ENCODE results near the gene GIMAP4. TPM values are rescaled to one million over a fixed set of nuclear protein-coding genes. Genes with fewer than 3 reads are reported as not detected.

Gene GIMAP4
- total RNA-seq, 5 donors from 2014 or later (not counting 1 experiment from before 2014, with no cell fraction given): 121 to 341 (median 306) TPM

DNA sequence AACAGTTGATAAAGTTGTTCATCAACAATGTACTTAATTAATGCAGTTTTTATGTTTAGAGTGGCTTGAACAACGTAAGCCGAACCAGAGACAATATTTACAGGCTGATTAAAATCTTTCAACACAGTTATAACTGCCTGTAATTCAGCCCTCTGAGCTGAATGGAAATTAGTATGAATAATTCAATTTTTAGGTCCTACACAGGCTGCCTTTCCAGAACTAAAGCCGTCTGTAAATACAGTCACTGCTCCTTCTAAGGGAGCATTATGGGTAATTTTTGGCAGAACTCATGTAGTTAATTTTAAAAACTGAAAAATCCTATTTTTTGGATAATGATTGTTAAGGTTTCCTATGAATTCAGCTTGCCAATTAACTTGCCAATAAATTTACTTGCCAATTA, 2.6 kb upstream of the GIMAP4 start:
- Histone ChIP-seq H3K4me3 (ENCODE audit: control insufficient read depth in 1 of 2, extremely low read depth in 1 of 2, low read length in 1 of 2) (no peak overlapping the region), H3K4me1 (ENCODE audit: control insufficient read depth in 1 of 2, extremely low read depth in 1 of 2, insufficient read depth in 2 of 2, low read length in 2 of 2) (peaks cover 28 to 45% of the 10 kb centered on the region in 2 experiments)
- CTCF ChIA-PET: interaction anchor here in 1 of 2 donors (0.6 to 1.5 kb wide), 2 partner anchors 39 to 182 kb away, joined by 3 to 4 read pairs; no protein-coding TSS in a partner anchor

GRCh38 chr7:150565239-150565638, 2.0 kb upstream of the GIMAP4 start:
- peaks cover 33 to 52% of the 10 kb centered on the region in 2 experiments for H3K4me1 ChIP-seq (ENCODE audit: control insufficient read depth in 1 of 2, extremely low read depth in 1 of 2, insufficient read depth in 2 of 2, low read length in 2 of 2)
- POLR2A ChIA-PET: interaction anchor here in 1 of 2 donors (0.6 to 1.0 kb wide), 3 partner anchors 22 to 151 kb away, joined by 3 to 4 read pairs (median 3); no protein-coding TSS in a partner anchor

More for the DNA sequence above, 2.6 kb upstream of the GIMAP4 start:
- peaks cover 45% of the 10 kb centered on the region for H3K36me3 Mint-ChIP-seq
- peaks cover 0 to 34% (median 22%) of the 10 kb centered on the region in 3 donors for H3K9me3 Mint-ChIP-seq
- Histone ChIP-seq H3K9me3 (peaks cover 4% of the 10 kb centered on the region), H3K36me3 (ENCODE audit: control insufficient read depth in 2 of 2, extremely low read depth in 1 of 2, insufficient read depth in 1 of 2, low read length in 1 of 2) (peaks cover 0 to 5% of the 10 kb centered on the region in 2 donors), H3K27me3 (replicated peaks in 1 of 2; ENCODE audit: control insufficient read depth in 2 of 2, extremely low read depth in 1 of 2, insufficient read depth in 2 of 2, low read length in 1 of 2) (no peaks in the 10 kb centered on the region), H3K27ac (ENCODE audit: low read length) (peak overlapping the region; percentile 68)
- POLR2A ChIA-PET: interaction anchor here in 1 of 2 donors (0.5 to 0.8 kb wide), 2 partner anchors 54 to 66 kb away, joined by 3 read pairs; no protein-coding TSS in a partner anchor
- WGBS (ENCODE audit: insufficient coverage): no CpG with 5 or more reads among the region's 3 CpGs
- ATAC-seq (replicated peaks in 1 of 4) (no peak), DNase-seq (no peak)
- H3K4me1 Mint-ChIP-seq: peaks cover 76 to 82% (median 78%) of the 10 kb centered on the region in 3 donors
- H3K27ac Mint-ChIP-seq: peak overlapping the region; percentile 97 to 100
- peak overlapping the region; percentile 59 to 87 (median 70) for H3K4me3 Mint-ChIP-seq
- H3K27me3 Mint-ChIP-seq: no peaks in the 10 kb centered on the region

DNA sequence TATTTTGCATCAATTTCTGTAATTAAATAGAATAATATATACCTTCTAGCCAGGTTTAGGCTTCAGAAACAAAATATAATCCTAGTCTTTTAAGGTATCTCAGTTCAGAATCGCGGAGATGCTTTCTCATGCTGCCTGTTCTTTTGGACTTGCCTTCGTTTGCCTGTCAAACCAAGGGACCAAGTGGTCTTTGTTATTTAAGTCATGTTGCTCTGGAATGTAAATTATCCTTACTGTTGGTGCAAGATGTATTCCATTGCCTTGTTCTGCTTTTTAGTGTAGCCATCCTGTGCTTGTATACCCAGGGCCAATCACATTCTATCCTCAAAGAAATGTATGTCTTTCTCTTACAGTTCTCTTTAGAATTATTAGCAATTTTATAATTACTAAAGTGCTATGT, 1.1 kb upstream of the GIMAP4 start:
- Histone ChIP-seq H3K4me3 (ENCODE audit: control insufficient read depth in 1 of 2, extremely low read depth in 1 of 2, low read length in 1 of 2) (no peak overlapping the region), H3K4me1 (ENCODE audit: control insufficient read depth in 1 of 2, extremely low read depth in 1 of 2, insufficient read depth in 2 of 2, low read length in 2 of 2) (peaks cover 36 to 53% of the 10 kb centered on the region in 2 experiments), H3K9me3 (peaks cover 2% of the 10 kb centered on the region), H3K36me3 (ENCODE audit: control insufficient read depth in 2 of 2, extremely low read depth in 1 of 2, insufficient read depth in 1 of 2, low read length in 1 of 2) (peaks cover 0 to 20% of the 10 kb centered on the region in 2 donors), H3K27ac (ENCODE audit: low read length) (peak overlapping the region; percentile 68), H3K27me3 (replicated peaks in 1 of 2; ENCODE audit: control insufficient read depth in 2 of 2, extremely low read depth in 1 of 2, insufficient read depth in 2 of 2, low read length in 1 of 2) (no peaks in the 10 kb centered on the region)
- Mint-ChIP-seq H3K27me3 (no peaks in the 10 kb centered on the region), H3K36me3 (peaks cover 49% of the 10 kb centered on the region), H3K4me3 (peak overlapping the region; percentile 87 to 99 (median 99)), H3K27ac (peak overlapping the region; percentile 100), H3K4me1 (peaks cover 79 to 84% (median 84%) of the 10 kb centered on the region in 3 donors), H3K9me3 (peaks cover 0 to 22% (median 21%) of the 10 kb centered on the region in 3 donors)
- DNase-seq: no peak
- 94% methylated on average over 3 of the region's 3 CpGs for WGBS (ENCODE audit: insufficient coverage)
- POLR2A ChIA-PET: interaction anchor here in 1 of 2 donors (1.1 kb wide), 1 partner anchor 52 kb away, joined by 3 read pairs; the partner anchor contains the start of gene GIMAP7
- no peak for ATAC-seq (replicated peaks in 1 of 4)
- CTCF ChIA-PET: interaction anchor here in 1 of 2 donors (0.6 kb wide), 1 partner anchor 189 kb away, joined by 3 read pairs; no protein-coding TSS in a partner anchor

More at GRCh38 chr7:150565239-150565638, 2.0 kb upstream of the GIMAP4 start:
- Mint-ChIP-seq H3K4me3 (peak overlapping the region; percentile 25 to 87 (median 36)), H3K27me3 (no peaks in the 10 kb centered on the region), H3K27ac (peak overlapping the region; percentile 97 to 100), H3K4me1 (peaks cover 78 to 84% (median 82%) of the 10 kb centered on the region in 3 donors), H3K36me3 (peaks cover 47% of the 10 kb centered on the region), H3K9me3 (peaks cover 0 to 31% (median 23%) of the 10 kb centered on the region in 3 donors)
- Histone ChIP-seq H3K4me3 (ENCODE audit: control insufficient read depth in 1 of 2, extremely low read depth in 1 of 2, low read length in 1 of 2) (no peak overlapping the region), H3K27ac (ENCODE audit: low read length) (peak overlapping the region; percentile 68), H3K27me3 (replicated peaks in 1 of 2; ENCODE audit: control insufficient read depth in 2 of 2, extremely low read depth in 1 of 2, insufficient read depth in 2 of 2, low read length in 1 of 2) (no peaks in the 10 kb centered on the region), H3K9me3 (peaks cover 4% of the 10 kb centered on the region), H3K36me3 (ENCODE audit: control insufficient read depth in 2 of 2, extremely low read depth in 1 of 2, insufficient read depth in 1 of 2, low read length in 1 of 2) (peaks cover 0 to 11% of the 10 kb centered on the region in 2 donors)
- ATAC-seq (replicated peaks in 1 of 4) (no peak), DNase-seq (peak in 1 of 35 experiments; percentile 27)
- 87% methylated on average over 4 of the region's 7 CpGs for WGBS (ENCODE audit: insufficient coverage)
- CTCF ChIA-PET: interaction anchor here in 1 of 2 donors (1.5 kb wide), 1 partner anchor 39 kb away, joined by 4 read pairs; no protein-coding TSS in a partner anchor

- H3K4me1 Mint-ChIP-seq: peaks cover 80 to 82% (median 81%) of the 10 kb centered on the region in 3 donors
- peaks cover 51% of the 10 kb centered on the region for H3K36me3 Mint-ChIP-seq
Measured at GRCh38 chr7:150566572-150566971, 618 bp upstream of the GIMAP4 start.

GRCh38 chr7:150567871-150568301, 696 bp downstream of the GIMAP4 start:
- ATAC-seq (replicated peaks in 1 of 4) (peak; percentile 26 to 56 (median 50)), DNase-seq (peak in 6 of 35 experiments; percentile 23 to 55 (median 36))
- Histone ChIP-seq H3K36me3 (ENCODE audit: control insufficient read depth in 2 of 2, extremely low read depth in 1 of 2, insufficient read depth in 1 of 2, low read length in 1 of 2) (peaks cover 6 to 38% of the 10 kb centered on the region in 2 donors), H3K27me3 (replicated peaks in 1 of 2; ENCODE audit: control insufficient read depth in 2 of 2, extremely low read depth in 1 of 2, insufficient read depth in 2 of 2, low read length in 1 of 2) (no peaks in the 10 kb centered on the region), H3K4me1 (ENCODE audit: control insufficient read depth in 1 of 2, extremely low read depth in 1 of 2, insufficient read depth in 2 of 2, low read length in 2 of 2) (peaks cover 36 to 61% of the 10 kb centered on the region in 2 experiments), H3K4me3 (ENCODE audit: control insufficient read depth in 1 of 2, extremely low read depth in 1 of 2, low read length in 1 of 2) (peak overlapping the region; percentile 88 to 98), H3K27ac (ENCODE audit: low read length) (peak overlapping the region; percentile 68), H3K9me3 (peaks cover 7% of the 10 kb centered on the region)
- ChIA-PET POLR2A (interaction anchor here in 1 of 2 donors (1.0 to 1.5 kb wide), 3 partner anchors 53 to 148 kb away, joined by 3 to 5 read pairs (median 3); partner anchors contain the start of genes GIMAP1 and GIMAP7), CTCF (interaction anchor here in 1 of 2 donors (0.9 to 1.6 kb wide), 6 partner anchors 43 to 187 kb away, joined by 3 to 5 read pairs (median 3); partner anchors contain the start of gene GIMAP1)
- Mint-ChIP-seq H3K9me3 (peaks cover 5 to 24% (median 24%) of the 10 kb centered on the region in 3 donors), H3K27me3 (no peaks in the 10 kb centered on the region), H3K36me3 (peaks cover 54% of the 10 kb centered on the region), H3K4me3 (peak overlapping the region; percentile 87 to 99 (median 99)), H3K27ac (peak overlapping the region; percentile 100), H3K4me1 (peaks cover 75 to 81% (median 79%) of the 10 kb centered on the region in 3 donors)
- no CpG with 5 or more reads among the region's 3 CpGs for WGBS (ENCODE audit: insufficient coverage)

More at GRCh38 chr7:150566572-150566971, 618 bp upstream of the GIMAP4 start:
- H3K27me3 Mint-ChIP-seq: no peaks in the 10 kb centered on the region
- peaks cover 2% of the 10 kb centered on the region for H3K9me3 ChIP-seq
- ATAC-seq (replicated peaks in 1 of 4) (no peak), DNase-seq (no peak)
- ChIA-PET CTCF (interaction anchor here (0.6 to 1.5 kb wide), 4 partner anchors 50 to 189 kb away, joined by 3 to 5 read pairs (median 4); no protein-coding TSS in a partner anchor), POLR2A (interaction anchor here (0.7 to 1.5 kb wide), 5 partner anchors 8 to 150 kb away, joined by 3 to 5 read pairs (median 3); partner anchors contain the start of genes GIMAP1 (in 1 of the 2) and GIMAP7 (in 1 of the 2))
- H3K27ac Mint-ChIP-seq: peak overlapping the region; percentile 100
- no CpG with 5 or more reads among the region's 1 CpG for WGBS (ENCODE audit: insufficient coverage)
- peak overlapping the region; percentile 68 for H3K27ac ChIP-seq (ENCODE audit: low read length)
- peak overlapping the region; percentile 87 to 99 (median 99) for H3K4me3 Mint-ChIP-seq
- no peaks in the 10 kb centered on the region for H3K27me3 ChIP-seq (replicated peaks in 1 of 2; ENCODE audit: control insufficient read depth in 2 of 2, extremely low read depth in 1 of 2, insufficient read depth in 2 of 2, low read length in 1 of 2)
- H3K36me3 ChIP-seq (ENCODE audit: control insufficient read depth in 2 of 2, extremely low read depth in 1 of 2, insufficient read depth in 1 of 2, low read length in 1 of 2): peaks cover 0 to 25% of the 10 kb centered on the region in 2 donors
- peaks cover 36 to 53% of the 10 kb centered on the region in 2 experiments for H3K4me1 ChIP-seq (ENCODE audit: control insufficient read depth in 1 of 2, extremely low read depth in 1 of 2, insufficient read depth in 2 of 2, low read length in 2 of 2)
- H3K4me3 ChIP-seq (ENCODE audit: control insufficient read depth in 1 of 2, extremely low read depth in 1 of 2, low read length in 1 of 2): peak overlapping the region; percentile 88 to 98
- peaks cover 0 to 20% (median 19%) of the 10 kb centered on the region in 3 donors for H3K9me3 Mint-ChIP-seq

DNA sequence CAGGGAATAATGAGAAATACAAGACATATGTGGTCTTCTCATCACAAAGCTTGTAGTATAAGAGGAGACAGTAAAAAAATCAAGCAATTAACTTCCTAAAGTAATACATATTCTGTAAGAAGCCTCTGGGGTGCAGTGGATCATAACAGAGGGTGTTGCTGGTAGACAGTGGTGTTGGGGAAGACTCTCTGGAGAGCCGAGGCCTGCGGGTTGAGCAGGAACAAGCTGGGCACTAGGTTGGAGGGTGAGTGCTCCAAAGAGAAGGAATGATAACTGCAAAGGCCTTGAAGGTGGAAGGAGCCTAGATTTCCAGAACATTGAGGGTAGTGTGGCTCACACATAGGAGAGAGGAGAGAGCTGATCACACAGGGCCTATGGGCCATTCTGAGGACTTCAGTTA, 1.5 kb downstream of the GIMAP4 start:
- Mint-ChIP-seq H3K27ac (peak overlapping the region; percentile 100), H3K27me3 (no peaks in the 10 kb centered on the region), H3K36me3 (peaks cover 63% of the 10 kb centered on the region), H3K9me3 (peaks cover 5 to 32% (median 32%) of the 10 kb centered on the region in 3 donors), H3K4me3 (peak overlapping the region; percentile 87 to 99 (median 99)), H3K4me1 (peaks cover 73 to 80% (median 75%) of the 10 kb centered on the region in 3 donors)
- H3K27me3 ChIP-seq (replicated peaks in 1 of 2; ENCODE audit: control insufficient read depth in 2 of 2, extremely low read depth in 1 of 2, insufficient read depth in 2 of 2, low read length in 1 of 2): no peaks in the 10 kb centered on the region
- H3K9me3 ChIP-seq: peaks cover 12% of the 10 kb centered on the region
- DNase-seq (peak in 26 of 35 experiments; percentile 22 to 59 (median 35)), ATAC-seq (replicated peaks in 1 of 4) (peak; percentile 44 to 72 (median 56))
- H3K4me3 ChIP-seq (ENCODE audit: control insufficient read depth in 1 of 2, extremely low read depth in 1 of 2, low read length in 1 of 2): peak overlapping the region; percentile 88 to 98
- peaks cover 33 to 53% of the 10 kb centered on the region in 2 experiments for H3K4me1 ChIP-seq (ENCODE audit: control insufficient read depth in 1 of 2, extremely low read depth in 1 of 2, insufficient read depth in 2 of 2, low read length in 2 of 2)
- peaks cover 7 to 45% of the 10 kb centered on the region in 2 donors for H3K36me3 ChIP-seq (ENCODE audit: control insufficient read depth in 2 of 2, extremely low read depth in 1 of 2, insufficient read depth in 1 of 2, low read length in 1 of 2)
- 16% methylated on average over 2 of the region's 2 CpGs for WGBS (ENCODE audit: insufficient coverage)
- peak overlapping the region; percentile 68 for H3K27ac ChIP-seq (ENCODE audit: low read length)
- POLR2A ChIA-PET: interaction anchor here (0.5 kb wide), 2 partner anchors 57 to 87 kb away, joined by 3 to 4 read pairs; no protein-coding TSS in a partner anchor
- CTCF ChIA-PET: interaction anchor here in 1 of 2 donors (0.6 to 1.6 kb wide), 7 partner anchors 54 to 186 kb away, joined by 3 to 5 read pairs (median 3); partner anchors contain the start of genes GIMAP1 and GIMAP7

Data from T-cell (primary cell).